Subcutaneous abdominal adipose tissue (tissue), 5 donors: Measurements from ENCODE around the gene MUC5AC.
"Not testable (repeated sequence)": the region's sequence is repeated elsewhere in the genome, so short reads cannot be mapped to it uniquely, and the experiment has no call there.

Experiments used
- H3K27ac ChIP-seq: one replicate; pipeline ENCODE4 v1.7.0; 2013; ENCODE audit warnings: low read depth, mild to moderate bottlenecking, inconsistent platforms, low read length, moderate library complexity
- H3K27me3 ChIP-seq, 5 donors: one replicate each; pipeline ENCODE4 v1.7.0; 2013; ENCODE audit warnings: low read length in 5 of 5, inconsistent platforms in 1 of 5; ENCODE audit not compliant: control insufficient read depth in 5 of 5, insufficient read depth in 4 of 5
- H3K36me3 ChIP-seq, 5 donors: one replicate each; pipeline ENCODE4 v1.7.0; 2013; ENCODE audit warnings: low read length in 5 of 5; ENCODE audit not compliant: control insufficient read depth in 5 of 5, insufficient read depth in 5 of 5
- H3K4me1 ChIP-seq, 5 donors: one replicate each; pipeline ENCODE4 v1.7.0; 2013; ENCODE audit warnings: low read length in 5 of 5, mild to moderate bottlenecking in 3 of 5, moderate library complexity in 1 of 5; ENCODE audit not compliant: control insufficient read depth in 5 of 5, insufficient read depth in 5 of 5
- H3K4me3 ChIP-seq, 5 donors: one replicate each; pipeline ENCODE4 v1.7.0; 2013; ENCODE audit warnings: low read length in 5 of 5, low read depth in 1 of 5
- H3K9ac ChIP-seq, 5 donors: one replicate each; pipeline ENCODE4 v1.7.0; 2013; ENCODE audit warnings: low read length in 5 of 5, mild to moderate bottlenecking in 4 of 5, moderate library complexity in 3 of 5
- H3K9me3 ChIP-seq, 5 donors: one replicate each; pipeline ENCODE4 v1.7.0; 2013; ENCODE audit warnings: low read length in 5 of 5; ENCODE audit not compliant: control insufficient read depth in 5 of 5
- donor health status: healthy.
- donor health status: healthy.
- donor health status: healthy.
- donor health status: healthy.
- donor health status: healthy.

MUC5AC gene

DNA sequence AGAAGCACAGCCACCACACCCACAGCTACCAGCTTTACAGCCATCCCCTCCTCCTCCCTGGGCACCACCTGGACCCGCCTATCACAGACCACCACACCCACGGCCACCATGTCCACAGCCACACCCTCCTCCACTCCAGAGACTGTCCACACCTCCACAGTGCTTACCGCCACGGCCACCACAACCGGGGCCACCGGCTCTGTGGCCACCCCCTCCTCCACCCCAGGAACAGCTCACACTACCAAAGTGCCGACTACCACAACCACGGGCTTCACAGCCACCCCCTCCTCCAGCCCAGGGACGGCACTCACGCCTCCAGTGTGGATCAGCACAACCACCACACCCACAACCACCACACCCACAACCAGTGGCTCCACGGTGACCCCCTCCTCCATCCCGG lies 92.7 kb downstream of the MUC5AC start:
- H3K27ac ChIP-seq, H3K27me3 ChIP-seq, H3K9ac ChIP-seq, H3K9me3 ChIP-seq, H3K4me1 ChIP-seq, H3K36me3 ChIP-seq, H3K4me3 ChIP-seq: not testable (repeated sequence)
